Fibroblast of the aortic adventitia (primary cell): ENCODE results near the gene CST1. TPM values are rescaled to one million over a fixed set of nuclear protein-coding genes. Genes with fewer than 3 reads are reported as not detected.
"Not testable (repeated sequence)": the region's sequence is repeated elsewhere in the genome, so short reads cannot be mapped to it uniquely, and the experiment has no call there.

ENCODE experiments used
- DNase-seq: peaks from one replicate; pipeline ENCODE4 v3.0.0-alpha.2; 2010; ENCODE audit warnings: low read depth
- H3K4me3 ChIP-seq: 2 replicates; pipeline ENCODE4 v1.5.1; 2011; ENCODE audit warnings: low read depth, mild to moderate bottlenecking, control low read depth, low read length, moderate library complexity
- total RNA-seq: library from RNA; depleted of rRNA; stranded (reverse); fragments of >200 nt; gene quantifications from 2 replicates; pipeline ENCODE4 v1.2.3, GENCODE V29; 2012; ENCODE audit warnings: low replicate concordance
- TF ChIP-seq, protein P1 (sequence below): IDR thresholded peaks from 2 replicates; pipeline ENCODE4 v1.5.1; 2011; ENCODE audit warnings: mild to moderate bottlenecking, low read length, control low read depth, inconsistent platforms; ENCODE audit not compliant: insufficient read depth

CST1 gene
- total RNA-seq, 1 donor: 0.63 TPM

DNA sequence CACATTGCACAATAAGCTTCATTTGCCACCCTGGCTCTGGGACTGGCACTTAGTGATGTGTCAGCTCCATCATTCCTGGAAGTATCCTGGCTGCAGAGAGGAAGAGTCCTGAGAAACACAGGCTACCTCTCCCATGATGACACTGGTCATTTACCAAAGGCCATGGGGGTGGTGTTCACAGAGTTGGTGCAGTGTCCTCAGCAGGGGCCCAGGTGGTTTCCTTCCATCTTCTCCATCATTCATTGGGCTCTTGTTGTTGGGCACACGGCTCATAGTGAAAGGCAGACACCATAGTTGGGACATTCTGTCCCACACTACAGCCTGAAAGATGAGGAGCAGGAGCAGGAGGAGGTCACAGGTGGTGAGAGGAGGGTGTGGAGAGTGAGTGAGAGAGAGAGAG is 15.8 kb upstream of the CST1 start:
- no peak for DNase-seq
- no peak overlapping the region for H3K4me3 ChIP-seq
- TF ChIP-seq, protein P1, sequence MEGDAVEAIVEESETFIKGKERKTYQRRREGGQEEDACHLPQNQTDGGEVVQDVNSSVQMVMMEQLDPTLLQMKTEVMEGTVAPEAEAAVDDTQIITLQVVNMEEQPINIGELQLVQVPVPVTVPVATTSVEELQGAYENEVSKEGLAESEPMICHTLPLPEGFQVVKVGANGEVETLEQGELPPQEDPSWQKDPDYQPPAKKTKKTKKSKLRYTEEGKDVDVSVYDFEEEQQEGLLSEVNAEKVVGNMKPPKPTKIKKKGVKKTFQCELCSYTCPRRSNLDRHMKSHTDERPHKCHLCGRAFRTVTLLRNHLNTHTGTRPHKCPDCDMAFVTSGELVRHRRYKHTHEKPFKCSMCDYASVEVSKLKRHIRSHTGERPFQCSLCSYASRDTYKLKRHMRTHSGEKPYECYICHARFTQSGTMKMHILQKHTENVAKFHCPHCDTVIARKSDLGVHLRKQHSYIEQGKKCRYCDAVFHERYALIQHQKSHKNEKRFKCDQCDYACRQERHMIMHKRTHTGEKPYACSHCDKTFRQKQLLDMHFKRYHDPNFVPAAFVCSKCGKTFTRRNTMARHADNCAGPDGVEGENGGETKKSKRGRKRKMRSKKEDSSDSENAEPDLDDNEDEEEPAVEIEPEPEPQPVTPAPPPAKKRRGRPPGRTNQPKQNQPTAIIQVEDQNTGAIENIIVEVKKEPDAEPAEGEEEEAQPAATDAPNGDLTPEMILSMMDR: no peak

DNA sequence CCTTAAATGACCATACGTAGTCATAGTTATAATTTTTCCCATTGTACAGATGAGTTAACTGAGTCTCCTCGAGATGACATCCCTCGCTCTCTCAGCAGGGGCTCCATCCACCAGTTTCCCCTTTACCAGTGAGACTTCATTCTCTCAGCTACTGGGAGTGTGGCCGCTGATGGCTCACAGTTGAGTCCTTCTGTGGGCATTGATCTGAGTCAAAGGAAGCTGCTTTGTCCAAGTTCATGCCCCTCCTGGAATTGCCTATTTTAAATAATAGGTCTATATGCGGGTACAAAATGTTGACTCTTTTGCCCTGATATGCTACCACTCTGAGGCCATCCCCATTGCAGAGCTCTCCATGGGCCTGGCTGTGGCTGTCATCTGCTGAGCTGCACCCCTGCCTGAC is 14.8 kb upstream of the CST1 start:
- no peak overlapping the region for H3K4me3 ChIP-seq
- TF ChIP-seq, protein P1: no peak
- DNase-seq: no peak

DNA sequence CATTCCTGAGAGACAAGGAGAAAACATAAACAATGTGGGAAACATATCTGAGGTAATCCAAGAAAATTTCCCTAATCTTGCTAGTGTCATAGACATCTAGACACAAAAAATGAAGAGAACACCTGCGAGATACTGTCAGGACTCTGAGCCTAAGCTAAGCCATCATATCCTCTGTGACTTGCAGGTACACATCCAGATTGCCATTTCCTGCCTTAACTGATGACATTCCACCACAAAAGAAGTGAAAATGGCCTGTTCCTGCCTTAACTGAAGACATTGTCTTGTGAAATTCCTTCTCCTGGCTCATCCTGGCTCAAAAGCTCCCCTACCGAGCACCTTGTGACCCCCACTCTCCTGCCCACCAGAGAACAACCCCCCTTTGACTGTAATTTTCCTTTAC is 13.9 kb upstream of the CST1 start:
- not testable (repeated sequence) for H3K4me3 ChIP-seq, DNase-seq

DNA sequence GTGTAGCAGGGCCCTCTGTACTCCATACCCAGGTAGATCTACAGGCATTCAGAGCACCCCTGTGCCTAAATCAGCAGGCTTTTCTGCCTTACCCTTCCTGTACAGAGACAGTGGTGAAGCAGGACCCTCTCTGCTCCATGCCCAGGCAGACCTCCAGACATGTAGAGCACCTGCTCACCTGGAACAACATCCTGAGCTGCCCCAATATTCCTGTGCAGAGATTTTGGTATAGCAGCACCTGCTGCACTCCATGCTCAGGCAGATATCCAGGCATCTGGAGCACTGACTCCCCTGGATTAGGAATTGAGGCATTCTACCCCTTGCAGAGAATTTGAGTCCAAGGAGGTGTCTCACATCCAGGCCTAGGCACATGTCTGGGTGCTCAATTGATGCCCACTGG is 12.6 kb upstream of the CST1 start:
- H3K4me3 ChIP-seq: no peak overlapping the region
- DNase-seq: no peak
- TF ChIP-seq, protein P1: no peak

DNA sequence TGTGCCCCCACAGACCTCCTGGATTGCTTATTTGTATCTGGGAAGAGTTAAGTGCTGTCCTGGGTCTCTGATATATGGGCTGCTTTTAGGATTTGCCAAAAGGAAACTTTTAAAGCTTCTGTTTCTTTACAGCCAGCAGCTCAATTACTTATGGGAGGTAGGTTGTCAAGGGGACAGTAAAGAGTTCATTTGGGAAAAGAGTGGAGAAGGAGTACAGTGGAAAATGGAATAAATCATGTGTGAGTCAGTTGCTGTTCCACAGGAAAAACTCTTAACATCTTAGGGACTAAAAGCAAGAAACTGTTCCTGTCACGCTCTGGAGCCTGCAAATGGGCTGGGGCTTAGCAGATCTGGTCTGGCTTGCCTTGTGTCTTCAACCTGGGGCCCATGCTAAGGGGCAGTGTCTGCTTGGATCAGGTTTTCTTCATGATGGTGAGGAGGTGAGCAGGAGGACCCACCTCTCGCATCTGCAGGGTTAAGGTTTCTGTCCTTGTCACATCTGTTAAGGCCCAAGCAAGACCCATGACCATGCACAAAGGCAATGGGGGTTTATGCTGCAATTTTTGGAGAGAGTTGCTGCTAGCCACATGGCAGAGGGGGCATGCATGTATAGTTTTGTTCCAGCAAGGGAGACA is 8.7 kb upstream of the CST1 start:
- no peak overlapping the region for H3K4me3 ChIP-seq
- TF ChIP-seq, protein P1: no peak
- no peak for DNase-seq

DNA sequence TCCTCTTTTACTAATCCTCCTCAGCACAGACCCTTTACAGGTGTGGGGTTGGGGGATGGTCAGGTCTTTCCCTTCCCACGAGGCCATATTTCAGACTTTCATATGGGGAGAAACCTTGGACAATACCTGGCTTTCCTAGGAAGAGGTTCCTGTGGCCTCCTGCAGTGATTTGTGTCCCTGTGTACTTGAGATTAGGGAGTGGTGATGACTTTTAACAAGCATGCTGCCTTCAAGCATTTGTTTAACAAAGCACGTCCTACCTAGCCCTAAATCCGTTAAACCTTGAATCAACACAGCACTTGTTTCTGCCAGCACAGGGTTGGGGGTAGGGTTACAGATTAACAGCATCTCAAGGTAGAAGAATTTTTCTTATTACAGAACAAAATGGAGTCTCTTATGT is 6.1 kb upstream of the CST1 start:
- DNase-seq, H3K4me3 ChIP-seq: not testable (repeated sequence)

DNA sequence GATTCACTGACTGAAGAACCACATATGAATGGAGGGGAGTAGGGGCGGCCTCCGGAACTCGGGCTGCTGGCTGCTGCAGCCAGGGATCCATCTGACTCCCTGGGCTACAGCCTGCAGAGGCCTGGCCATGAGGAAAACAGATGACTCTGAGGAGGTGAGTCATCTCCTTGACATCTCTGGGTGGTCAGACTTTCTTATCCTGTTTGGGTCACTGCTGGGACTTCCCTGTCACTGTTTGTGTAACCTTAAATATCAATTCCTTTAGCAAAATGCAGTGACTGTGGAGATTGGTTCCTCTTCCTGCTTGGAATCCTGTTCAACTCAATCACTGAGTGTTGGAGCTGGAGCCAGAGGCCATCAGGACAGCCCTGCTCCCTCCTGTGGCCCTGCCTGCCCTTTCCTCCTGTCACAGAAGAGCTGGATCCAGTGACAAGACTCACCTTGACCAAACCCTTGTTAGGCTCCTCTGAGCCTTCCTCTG is 4.4 kb upstream of the CST1 start:
- DNase-seq: peak; percentile 32

DNA sequence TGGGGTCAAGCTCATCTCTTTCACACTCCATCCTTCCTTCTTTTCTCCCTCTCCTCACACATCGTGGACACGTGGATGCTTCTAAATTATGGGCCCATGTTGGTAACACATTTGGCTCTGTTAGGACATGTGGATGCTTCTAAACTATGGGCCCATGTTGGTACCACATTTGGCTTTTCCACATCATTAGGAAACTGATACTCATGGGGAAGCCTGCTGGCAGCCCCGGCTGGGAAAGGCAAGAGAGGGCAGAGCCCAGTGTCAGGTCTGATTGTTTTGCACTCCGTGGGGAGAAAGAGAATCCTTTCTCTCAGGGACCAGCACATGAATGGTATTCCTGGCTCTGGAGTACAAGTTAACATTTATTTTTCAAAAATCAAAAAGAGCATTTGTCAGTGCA is 4.0 kb upstream of the CST1 start:
- DNase-seq: no peak

More for the DNA sequence above, 4.4 kb upstream of the CST1 start:
- not testable (repeated sequence) for H3K4me3 ChIP-seq

More for the DNA sequence above, 4.0 kb upstream of the CST1 start:
- TF ChIP-seq, protein P1: no peak
- no peak overlapping the region for H3K4me3 ChIP-seq
